Transverse colon (tissue), 4 donors: ENCODE results near the gene GRK3. TPM values are rescaled to one million over a fixed set of nuclear protein-coding genes. Genes with fewer than 3 reads are reported as not detected.
"Not testable (repeated sequence)": the region's sequence is repeated elsewhere in the genome, so short reads cannot be mapped to it uniquely, and the experiment has no call there.

ENCODE experiments used
- DNase-seq: peaks from one replicate; pipeline ENCODE4 v3.0.0-alpha.2; 2019
- H3K27ac ChIP-seq, 4 donors: fragments of 200-600 bp; sonication (generic); 2 replicates each; pipeline ENCODE4 v1.5.1; 2016 to 2018; ENCODE audit warnings: inconsistent platforms in 4 of 4
- H3K27me3 ChIP-seq: fragments of 200-600 bp; sonication (generic); 2 replicates; pipeline ENCODE4 v1.5.1; 2017; ENCODE audit warnings: inconsistent platforms
- H3K36me3 ChIP-seq, 4 donors: fragments of 200-600 bp; sonication (generic); 2 replicates each; pipeline ENCODE4 v1.5.1; 2017 to 2019; ENCODE audit warnings: inconsistent platforms in 4 of 4
- H3K4me1 ChIP-seq, 4 donors: fragments of 200-600 bp; sonication (generic); 2 replicates each; pipeline ENCODE4 v1.5.1; 2017 to 2020; ENCODE audit warnings: inconsistent platforms in 4 of 4
- H3K4me3 ChIP-seq, 4 donors: fragments of 200-600 bp; sonication (generic); 1 replicate in 1 of 4; 2 replicates in 3 of 4; pipeline versions ENCODE4 v1.5.1 to v1.6.1; 2017 to 2019; ENCODE audit warnings: inconsistent platforms in 4 of 4
- H3K9me3 ChIP-seq, 2 donors: fragments of 200-600 bp; sonication (generic); 2 replicates each; pipeline ENCODE4 v1.5.1; 2017 to 2019; ENCODE audit warnings: inconsistent platforms in 2 of 2
- EP300 ChIP-seq: sonication (generic); formaldehyde crosslinking; IDR thresholded peaks from one replicate; pipeline ENCODE4 v1.6.1; 2017; ENCODE audit warnings: antibody characterized with exemption, low read depth
- POLR2A ChIP-seq: fragments of 450-650 bp; IDR thresholded peaks from one replicate; pipeline ENCODE4 v1.6.1; 2016; ENCODE audit warnings: antibody characterized with exemption, mild to moderate bottlenecking, moderate library complexity
- POLR2AphosphoS5 ChIP-seq, 3 donors: sonication (generic); formaldehyde crosslinking; IDR thresholded peaks; one replicate each; pipeline ENCODE4 v1.6.1; 2016; ENCODE audit warnings: antibody characterized with exemption in 3 of 3
- WGBS, 2 donors: methylation state at CpG; one replicate each; pipeline ENCODE4 v1.1.5; 2018; ENCODE audit warnings: low coverage in 1 of 2; 5-methylcytosine and 5-hydroxymethylcytosine counted together
- in situ Hi-C, 4 donors: fragments of 200-750 bp; cut with MboI; loops; one replicate each; pipeline versions ENCODE4 v1.15.0 to v1.15.1; 2017; ENCODE audit warnings: low sequenced_read_pairs in 3 of 4, low pct_ligation_motif_present in 1 of 4, low pct_unique_long_range_greater_than_20kb in 1 of 4
- intact Hi-C: fragments of 100-400 bp; cut with DNase I; formaldehyde crosslinking; loops from one replicate; pipeline ENCODE4 v1.15.1; 2023; ENCODE audit warnings: low total_unique reads
- total RNA-seq, 4 donors: library from RNA; depleted of rRNA; stranded (reverse); fragments of >200 nt; gene quantifications; one replicate each; pipeline ENCODE4 v1.1.0, GENCODE V29; 2016
- TF ChIP-seq, protein P1 (sequence below), 5 experiments: fragments of 200-600 bp in 3 of 5; fragments of 450-650 bp in 2 of 5; sonication (generic) in 3 of 5; IDR thresholded peaks; 1 replicate in 2 of 5; 2 replicates in 3 of 5; pipeline ENCODE4 v1.5.1; 2016 to 2017; ENCODE audit warnings: antibody characterized with exemption in 5 of 5, inconsistent platforms in 3 of 5, mild to moderate bottlenecking in 2 of 5, moderate library complexity in 1 of 5

The GRK3 gene
- total RNA-seq, 4 donors from 2014 or later = 1.6 to 7.9 (median 4.2) TPM

DNA sequence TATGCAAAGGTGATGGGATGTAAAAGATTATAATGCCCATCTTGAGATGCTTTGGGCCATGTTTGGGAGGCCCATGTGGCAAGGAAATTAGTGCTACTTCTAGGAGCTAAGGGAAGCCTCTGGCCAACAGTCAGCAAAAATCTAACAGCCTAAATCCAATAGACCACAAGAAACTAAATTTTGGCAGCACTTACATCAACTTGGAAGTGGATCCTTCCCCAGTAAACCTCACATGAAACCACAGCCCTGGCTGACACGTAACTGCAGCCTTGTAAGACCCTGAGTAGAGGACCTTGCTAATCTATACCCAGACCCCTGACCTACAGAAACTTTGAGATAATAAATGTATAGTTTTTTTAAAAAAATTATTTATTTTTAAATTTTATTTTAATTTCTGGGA lies 13.1 kb upstream of the GRK3 start:
- Histone ChIP-seq H3K9me3 (no peaks in the 10 kb centered on the region), H3K36me3 (no peaks in the 10 kb centered on the region), H3K4me1 (no peaks in the 10 kb centered on the region), H3K27me3 (no peaks in the 10 kb centered on the region), H3K4me3 (no peak overlapping the region), H3K27ac (no peak overlapping the region)
- in situ Hi-C loops (no loop called here), intact Hi-C loops (no loop called here)
- TF ChIP-seq POLR2A = no peak
- TF ChIP-seq EP300 = no peak
- no peak for TF ChIP-seq POLR2AphosphoS5 (IDR thresholded peaks at IDR 0.05)
- TF ChIP-seq, protein P1, sequence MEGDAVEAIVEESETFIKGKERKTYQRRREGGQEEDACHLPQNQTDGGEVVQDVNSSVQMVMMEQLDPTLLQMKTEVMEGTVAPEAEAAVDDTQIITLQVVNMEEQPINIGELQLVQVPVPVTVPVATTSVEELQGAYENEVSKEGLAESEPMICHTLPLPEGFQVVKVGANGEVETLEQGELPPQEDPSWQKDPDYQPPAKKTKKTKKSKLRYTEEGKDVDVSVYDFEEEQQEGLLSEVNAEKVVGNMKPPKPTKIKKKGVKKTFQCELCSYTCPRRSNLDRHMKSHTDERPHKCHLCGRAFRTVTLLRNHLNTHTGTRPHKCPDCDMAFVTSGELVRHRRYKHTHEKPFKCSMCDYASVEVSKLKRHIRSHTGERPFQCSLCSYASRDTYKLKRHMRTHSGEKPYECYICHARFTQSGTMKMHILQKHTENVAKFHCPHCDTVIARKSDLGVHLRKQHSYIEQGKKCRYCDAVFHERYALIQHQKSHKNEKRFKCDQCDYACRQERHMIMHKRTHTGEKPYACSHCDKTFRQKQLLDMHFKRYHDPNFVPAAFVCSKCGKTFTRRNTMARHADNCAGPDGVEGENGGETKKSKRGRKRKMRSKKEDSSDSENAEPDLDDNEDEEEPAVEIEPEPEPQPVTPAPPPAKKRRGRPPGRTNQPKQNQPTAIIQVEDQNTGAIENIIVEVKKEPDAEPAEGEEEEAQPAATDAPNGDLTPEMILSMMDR (IDR thresholded peaks at IDR 0.05) = no peak
- DNase-seq = no peak
- WGBS, 2 donors = 75 to 85% methylated on average over 1 of the region's 1 CpG

DNA sequence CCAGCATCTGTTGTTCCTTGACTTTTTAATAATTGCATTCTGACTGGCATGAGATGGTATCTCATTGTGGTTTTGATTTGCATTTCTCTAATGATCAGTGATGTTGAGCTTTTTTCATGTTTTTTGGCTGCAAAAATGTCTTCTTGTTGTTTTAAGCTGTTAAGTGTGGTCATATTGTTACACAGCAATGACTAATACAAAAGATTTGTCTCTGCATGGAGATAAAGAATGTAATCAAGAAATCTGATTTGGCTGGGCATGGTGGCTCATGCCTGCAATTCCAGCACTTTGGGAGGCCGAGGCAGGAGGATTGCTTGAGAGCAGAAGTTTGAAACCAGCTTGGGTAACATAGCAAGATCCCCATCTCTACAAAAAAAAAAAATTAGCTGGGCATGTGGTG lies 12.1 kb upstream of the GRK3 start:
- H3K27me3 ChIP-seq, H3K4me3 ChIP-seq, H3K27ac ChIP-seq, H3K36me3 ChIP-seq, in situ Hi-C loops, H3K4me1 ChIP-seq, H3K9me3 ChIP-seq, intact Hi-C loops, DNase-seq: not testable (repeated sequence)
- WGBS, 2 donors = 73 to 78% methylated on average over 1 of the region's 1 CpG

DNA sequence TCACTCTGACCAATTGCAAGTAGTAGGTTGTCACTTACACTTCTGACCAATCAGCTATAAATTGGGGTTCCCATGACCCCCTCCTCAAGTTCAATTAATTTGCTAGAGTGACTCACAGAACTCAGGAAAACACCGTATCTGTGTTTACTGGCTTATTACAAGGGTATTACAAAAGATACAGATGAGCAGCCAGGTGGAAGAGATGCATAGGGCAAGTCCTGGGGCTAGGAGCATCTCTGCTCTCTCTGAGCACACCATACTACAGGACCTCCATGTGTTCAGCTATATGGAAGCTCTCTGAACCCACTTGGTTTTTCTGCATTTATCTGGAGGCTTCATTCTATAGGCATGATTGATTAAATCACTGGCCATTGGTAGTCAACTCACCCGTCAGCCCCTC lies 11.3 kb upstream of the GRK3 start:
- 79% methylated on average over 2 of the region's 2 CpGs; no CpG with 5 or more reads in 1 of the 2 donors for WGBS, 2 donors
- Histone ChIP-seq H3K27me3 (no peaks in the 10 kb centered on the region), H3K9me3 (no peaks in the 10 kb centered on the region), H3K4me3 (no peak overlapping the region), H3K36me3 (no peaks in the 10 kb centered on the region), H3K27ac (no peak overlapping the region), H3K4me1 (no peaks in the 10 kb centered on the region)
- no peak for TF ChIP-seq POLR2A
- no peak for TF ChIP-seq POLR2AphosphoS5 (IDR thresholded peaks at IDR 0.05)
- TF ChIP-seq EP300 = no peak
- TF ChIP-seq, protein P1 (IDR thresholded peaks at IDR 0.05) = no peak
- in situ Hi-C loops = no loop called here
- DNase-seq = no peak
- intact Hi-C loops = no loop called here

DNA sequence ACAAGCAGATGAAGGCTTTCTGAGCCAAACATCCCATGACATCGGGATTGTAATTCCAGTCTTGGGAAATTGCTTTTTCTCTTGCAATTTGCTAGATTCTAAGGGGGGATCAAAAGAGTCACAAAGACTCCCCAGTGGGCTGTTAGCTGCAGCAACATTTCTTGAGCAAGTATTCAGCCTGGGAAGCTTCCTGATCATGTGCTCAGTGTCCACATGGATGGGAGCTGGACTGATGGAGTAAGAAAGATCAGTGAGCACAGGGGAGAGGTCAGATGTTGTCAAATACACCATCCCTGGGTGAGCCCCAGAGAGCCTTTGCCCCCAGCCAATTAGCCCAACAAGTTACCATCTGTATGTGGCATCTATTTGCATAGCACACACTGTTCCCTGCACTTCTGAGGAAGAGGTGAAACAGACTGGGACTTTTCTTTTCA lies 10.2 kb upstream of the GRK3 start:
- Histone ChIP-seq H3K9me3 (no peaks in the 10 kb centered on the region), H3K4me3 (no peak overlapping the region), H3K36me3 (no peaks in the 10 kb centered on the region), H3K27ac (no peak overlapping the region), H3K4me1 (no peaks in the 10 kb centered on the region), H3K27me3 (no peaks in the 10 kb centered on the region)
- TF ChIP-seq EP300 (no peak), POLR2A (no peak), POLR2AphosphoS5 (IDR thresholded peaks at IDR 0.05) (no peak)
- TF ChIP-seq, protein P1 (IDR thresholded peaks at IDR 0.05) = no peak
- intact Hi-C loops = no loop called here
- WGBS, 2 donors = 67 to 73% methylated on average over 1 of the region's 1 CpG
- in situ Hi-C loops = no loop called here
- DNase-seq = no peak

- in situ Hi-C loops = no loop called here
Measured at GRCh38 chr22:25554689-25555088, 9.8 kb upstream of the GRK3 start.

More at GRCh38 chr22:25554689-25555088, 9.8 kb upstream of the GRK3 start:
- H3K36me3 ChIP-seq = no peaks in the 10 kb centered on the region
- H3K9me3 ChIP-seq = no peaks in the 10 kb centered on the region
- intact Hi-C loops = no loop called here
- 60 to 71% methylated on average over 1 to 2 of the region's 2 CpGs for WGBS, 2 donors
- no peak for TF ChIP-seq EP300
- no peak for TF ChIP-seq POLR2A
- TF ChIP-seq, protein P1 (IDR thresholded peaks at IDR 0.05) = no peak
- no peak for TF ChIP-seq POLR2AphosphoS5 (IDR thresholded peaks at IDR 0.05)
- no peak overlapping the region for H3K4me3 ChIP-seq
- no peaks in the 10 kb centered on the region for H3K27me3 ChIP-seq
- H3K27ac ChIP-seq = no peak overlapping the region
- no peak for DNase-seq
- no peaks in the 10 kb centered on the region for H3K4me1 ChIP-seq
